CD14-positive monocyte (primary cell): ENCODE measurements around the gene CBR3. TPM values are rescaled to one million over a fixed set of nuclear protein-coding genes. Genes with fewer than 3 reads are reported as not detected.

ENCODE experiments used
- DNase-seq, 3 donors: peaks; one replicate each; pipeline ENCODE4 v3.0.0-alpha.2; 2011 to 2022
- H2AFZ ChIP-seq: 2 replicates; pipeline ENCODE4 v1.6.0; 2012; ENCODE audit warnings: mild to moderate bottlenecking, low read depth, low read length, inconsistent platforms; ENCODE audit not compliant: insufficient read depth, poor library complexity, severe bottlenecking
- H3K27ac ChIP-seq, 2 donors: 1 replicate in 1 of 2; 2 replicates in 1 of 2; pipeline ENCODE4 v1.5.1; 2012 to 2013; ENCODE audit warnings: low read length in 2 of 2, control low read depth in 1 of 2, inconsistent platforms in 1 of 2, low read depth in 1 of 2, mild to moderate bottlenecking in 1 of 2
- H3K27me3 ChIP-seq, 2 donors: one replicate each; pipeline versions ENCODE4 v1.6.0 to v1.6.1; 2011 to 2013; ENCODE audit warnings: low read length in 2 of 2; ENCODE audit not compliant: control insufficient read depth in 2 of 2, insufficient read depth in 2 of 2
- H3K36me3 ChIP-seq, 2 donors: replicated peaks in 1 of 2; 1 replicate in 1 of 2; 2 replicates in 1 of 2; pipeline versions ENCODE4 v1.5.1 to v1.6.1; 2012 to 2013; ENCODE audit warnings: low read length in 2 of 2, control low read depth in 1 of 2, inconsistent platforms in 1 of 2, mild to moderate bottlenecking in 1 of 2; ENCODE audit not compliant: insufficient read depth in 2 of 2, control insufficient read depth in 1 of 2
- H3K4me1 ChIP-seq, 2 donors: 1 replicate in 1 of 2; 2 replicates in 1 of 2; pipeline versions ENCODE4 v1.5.1 to v1.6.1; 2012 to 2013; ENCODE audit warnings: low read length in 2 of 2, control low read depth in 1 of 2, inconsistent platforms in 1 of 2, mild to moderate bottlenecking in 1 of 2, moderate library complexity in 1 of 2; ENCODE audit not compliant: insufficient read depth in 2 of 2, control insufficient read depth in 1 of 2
- H3K4me2 ChIP-seq: replicated peaks from 2 replicates; pipeline ENCODE3; 2012; ENCODE audit warnings: low read length, moderate library complexity, mild to moderate bottlenecking; ENCODE audit not compliant: poor library complexity, severe bottlenecking; ENCODE audit errors: extremely low read depth
- H3K4me3 ChIP-seq, 3 experiments: fragments of 200-600 bp in 1 of 3; sonication (generic) in 1 of 3; replicated peaks in 1 of 3; 1 replicate in 2 of 3; 2 replicates in 1 of 3; pipeline ENCODE4 v1.5.1; 2011 to 2013; ENCODE audit warnings: low read length in 3 of 3, mild to moderate bottlenecking in 3 of 3, control low read depth in 2 of 3, low read depth in 2 of 3, inconsistent platforms in 1 of 3, moderate library complexity in 1 of 3
- H3K79me2 ChIP-seq: 2 replicates; pipeline ENCODE4 v1.6.0; 2012; ENCODE audit warnings: mild to moderate bottlenecking, control low read depth, inconsistent platforms, low read length, moderate library complexity; ENCODE audit not compliant: insufficient read depth
- H3K9ac ChIP-seq: 2 replicates; pipeline ENCODE4 v1.6.0; 2017; ENCODE audit warnings: low read length, mild to moderate bottlenecking; ENCODE audit not compliant: insufficient read depth, poor library complexity, severe bottlenecking
- H3K9me3 ChIP-seq, 2 donors: replicated peaks in 1 of 2; 1 replicate in 1 of 2; 2 replicates in 1 of 2; pipeline versions ENCODE4 v1.5.1 to v1.6.1; 2012 to 2013; ENCODE audit warnings: low read length in 2 of 2, control low read depth in 1 of 2; ENCODE audit not compliant: control insufficient read depth in 1 of 2, insufficient read depth in 1 of 2
- H4K20me1 ChIP-seq: 2 replicates; pipeline ENCODE4 v1.6.0; 2012; ENCODE audit warnings: mild to moderate bottlenecking, low read length, control low read depth, moderate library complexity; ENCODE audit not compliant: insufficient read depth
- H3K27ac Mint-ChIP-seq, 7 donors: one replicate each; pipeline ENCODE4 v1.8.0; 2020; ENCODE audit warnings: mild to moderate bottlenecking in 7 of 7, mixed read lengths in 7 of 7, moderate library complexity in 6 of 7, inconsistent platforms in 2 of 7
- H3K27me3 Mint-ChIP-seq, 3 donors: one replicate each; pipeline ENCODE4 v1.8.0; 2021 to 2022; ENCODE audit warnings: low read depth in 3 of 3, mild to moderate bottlenecking in 3 of 3, mixed read lengths in 3 of 3, moderate library complexity in 3 of 3, inconsistent platforms in 1 of 3
- H3K36me3 Mint-ChIP-seq, 2 donors: one replicate each; pipeline ENCODE4 v1.8.0; 2020; ENCODE audit warnings: mixed read lengths in 2 of 2, inconsistent platforms in 1 of 2, mild to moderate bottlenecking in 1 of 2
- H3K4me1 Mint-ChIP-seq: one replicate; pipeline ENCODE4 v1.8.0; 2020; ENCODE audit warnings: mild to moderate bottlenecking, mixed read lengths
- H3K4me3 Mint-ChIP-seq, 2 donors: one replicate each; pipeline ENCODE4 v1.8.0; 2020; ENCODE audit warnings: mild to moderate bottlenecking in 2 of 2, mixed read lengths in 2 of 2, moderate library complexity in 1 of 2
- H3K9me3 Mint-ChIP-seq, 7 donors: one replicate each; pipeline ENCODE4 v1.8.0; 2020 to 2022; ENCODE audit warnings: mixed read lengths in 7 of 7, mild to moderate bottlenecking in 6 of 7, moderate library complexity in 6 of 7, inconsistent platforms in 2 of 7
- WGBS: methylation state at CpG from one replicate; pipeline ENCODE4 v1.1.5; 2013; ENCODE audit warnings: missing lambda C conversion rate; ENCODE audit not compliant: insufficient coverage; 5-methylcytosine and 5-hydroxymethylcytosine counted together
- intact Hi-C, 2 donors: fragments of 100-400 bp; cut with micrococcal nuclease; formaldehyde crosslinking; loops; one replicate each; pipeline versions ENCODE4 v1.15.0 to v1.15.1; 2023
- polyA plus RNA-seq, 3 donors: library from polyadenylated mRNA; depleted of rRNA in 1 of 3; unstranded in 2 of 3; stranded (reverse) in 1 of 3; fragments of 300-500 nt in 2 of 3; fragments of >200 nt in 1 of 3; fragmentation: Illumina TruSeq in 2 of 3; gene quantifications; 1 replicate in 2 of 3; 2 replicates in 1 of 3; pipeline ENCODE4 v1.2.3, GENCODE V29; 2012 to 2021
- TF ChIP-seq, protein P1 (sequence below): fragments of 200-600 bp; IDR thresholded peaks from one replicate; pipeline ENCODE4 v1.8.0; 2022; ENCODE audit warnings: antibody characterized with exemption, mild to moderate bottlenecking

The CBR3 gene
- polyA plus RNA-seq, 3 donors: 0.32 to 0.40 TPM; not detected in 1

DNA sequence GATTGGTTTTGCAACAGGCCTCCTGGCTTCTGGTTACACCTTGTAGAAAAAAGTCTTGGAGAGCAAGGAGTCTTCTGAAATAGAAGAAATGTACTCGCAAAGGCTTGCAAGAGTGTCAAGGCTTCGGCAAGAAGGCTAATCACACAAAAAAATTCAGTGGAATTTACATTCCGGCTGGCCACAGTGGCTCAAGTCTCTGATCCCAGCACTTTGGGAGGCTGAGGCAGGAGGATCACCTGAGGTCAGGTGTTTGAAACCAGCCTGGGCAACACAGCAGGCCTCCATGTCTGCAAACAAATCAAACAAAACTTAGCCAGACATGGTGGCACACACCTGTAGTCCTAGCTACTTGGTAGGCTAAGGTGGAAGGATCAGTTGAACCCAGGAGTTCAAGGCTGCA, 14.0 kb downstream of the CBR3 start:
- intact Hi-C loops: no loop called here
- Mint-ChIP-seq H3K36me3 (peaks cover 5 to 7% of the 10 kb centered on the region in 2 donors), H3K9me3 (peaks cover 0 to 6% (median 3%) of the 10 kb centered on the region in 7 donors), H3K4me1 (peaks cover 30% of the 10 kb centered on the region), H3K27ac (peak overlapping the region in 4 of 7 donors; percentile 24 to 98 (median 73)), H3K27me3 (no peaks in the 10 kb centered on the region), H3K4me3 (no peak overlapping the region)
- Histone ChIP-seq H3K9ac (no peak overlapping the region), H3K4me2 (no peak overlapping the region), H3K4me3 (no peak overlapping the region), H3K27ac (peak overlapping the region in 1 of 2 donors; percentile 89), H3K4me1 (peaks cover 26 to 28% of the 10 kb centered on the region in 2 donors), H2AFZ (no peak overlapping the region), H3K36me3 (no peaks in the 10 kb centered on the region), H3K27me3 (no peaks in the 10 kb centered on the region), H4K20me1 (no peaks in the 10 kb centered on the region), H3K79me2 (no peaks in the 10 kb centered on the region), H3K9me3 (peaks cover 0 to 2% of the 10 kb centered on the region in 2 donors)
- whole genome bisulfite sequencing: 97% methylated on average over 3 of the region's 3 CpGs
- no peak for DNase-seq
- TF ChIP-seq, protein P1, sequence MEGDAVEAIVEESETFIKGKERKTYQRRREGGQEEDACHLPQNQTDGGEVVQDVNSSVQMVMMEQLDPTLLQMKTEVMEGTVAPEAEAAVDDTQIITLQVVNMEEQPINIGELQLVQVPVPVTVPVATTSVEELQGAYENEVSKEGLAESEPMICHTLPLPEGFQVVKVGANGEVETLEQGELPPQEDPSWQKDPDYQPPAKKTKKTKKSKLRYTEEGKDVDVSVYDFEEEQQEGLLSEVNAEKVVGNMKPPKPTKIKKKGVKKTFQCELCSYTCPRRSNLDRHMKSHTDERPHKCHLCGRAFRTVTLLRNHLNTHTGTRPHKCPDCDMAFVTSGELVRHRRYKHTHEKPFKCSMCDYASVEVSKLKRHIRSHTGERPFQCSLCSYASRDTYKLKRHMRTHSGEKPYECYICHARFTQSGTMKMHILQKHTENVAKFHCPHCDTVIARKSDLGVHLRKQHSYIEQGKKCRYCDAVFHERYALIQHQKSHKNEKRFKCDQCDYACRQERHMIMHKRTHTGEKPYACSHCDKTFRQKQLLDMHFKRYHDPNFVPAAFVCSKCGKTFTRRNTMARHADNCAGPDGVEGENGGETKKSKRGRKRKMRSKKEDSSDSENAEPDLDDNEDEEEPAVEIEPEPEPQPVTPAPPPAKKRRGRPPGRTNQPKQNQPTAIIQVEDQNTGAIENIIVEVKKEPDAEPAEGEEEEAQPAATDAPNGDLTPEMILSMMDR: no peak

DNA sequence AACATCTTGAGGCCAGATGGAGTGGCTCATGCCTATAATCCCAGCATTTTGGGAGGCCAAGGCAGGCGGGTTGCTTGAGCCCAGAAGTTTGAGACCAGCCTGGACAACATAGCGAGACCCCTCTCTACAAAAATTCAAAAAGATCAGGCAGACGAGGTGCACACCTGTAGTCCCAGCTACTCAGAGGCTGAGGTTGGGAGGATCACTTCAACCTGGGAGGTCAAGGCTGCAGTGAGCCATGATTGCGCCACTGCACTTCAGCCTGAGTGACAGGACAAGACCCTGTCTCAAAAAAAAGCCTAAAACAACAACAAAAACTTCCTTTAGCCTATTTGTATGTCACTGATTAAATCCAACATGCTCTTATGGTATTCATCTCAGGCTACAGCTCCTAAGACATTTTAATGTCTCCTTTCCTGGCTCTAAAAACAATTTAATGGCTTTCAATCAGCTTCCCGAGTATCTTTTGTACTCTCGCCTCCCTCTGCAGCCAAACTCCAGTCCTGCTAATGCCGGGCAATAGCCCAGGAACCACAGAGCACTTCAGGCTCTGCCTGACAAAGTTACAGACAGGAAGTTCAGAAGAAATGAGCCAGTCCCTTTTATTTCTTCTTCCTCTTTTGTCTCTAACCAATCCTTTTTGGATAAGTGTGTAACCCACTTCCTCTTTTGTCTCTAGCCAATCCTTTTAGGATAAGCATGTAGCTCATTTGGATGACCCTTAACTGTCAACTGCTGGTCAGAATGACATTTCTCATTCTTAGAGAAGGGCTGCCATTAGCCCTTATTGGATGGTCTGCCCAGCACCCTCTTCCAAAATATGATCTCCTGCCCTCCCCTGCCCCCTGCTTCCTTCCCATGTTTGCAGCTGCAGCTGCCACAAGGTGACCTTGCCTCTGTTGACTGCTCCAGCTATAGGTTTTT, 15.2 kb downstream of the CBR3 start:
- Mint-ChIP-seq H3K27me3 (no peaks in the 10 kb centered on the region), H3K9me3 (peaks cover 0 to 6% (median 3%) of the 10 kb centered on the region in 7 donors), H3K4me1 (peaks cover 32% of the 10 kb centered on the region), H3K4me3 (peak overlapping the region; percentile 22 to 90), H3K36me3 (peaks cover 5 to 7% of the 10 kb centered on the region in 2 donors), H3K27ac (peak overlapping the region; percentile 92 to 98 (median 96))
- 35% methylated on average over 5 of the region's 7 CpGs for WGBS
- Histone ChIP-seq H3K4me1 (peaks cover 26 to 28% of the 10 kb centered on the region in 2 donors), H3K4me2 (peak overlapping the region; percentile 53), H3K27me3 (no peaks in the 10 kb centered on the region), H3K9me3 (peaks cover 0 to 2% of the 10 kb centered on the region in 2 donors), H2AFZ (peak overlapping the region; percentile 54), H3K9ac (peak overlapping the region; percentile 35), H3K4me3 (peak overlapping the region in 2 of 3 experiments; percentile 7 to 54), H3K36me3 (no peaks in the 10 kb centered on the region), H3K79me2 (no peaks in the 10 kb centered on the region), H4K20me1 (no peaks in the 10 kb centered on the region), H3K27ac (peak overlapping the region; percentile 83 to 89)
- intact Hi-C loops: loop anchor here (5.0 to 10.0 kb wide), 3 partner anchors 37 to 1115 kb away; partner anchors contain the start of genes MORC3 (in 1 of the 2) and VPS26C (in 1 of the 2)
- TF ChIP-seq, protein P1: no peak
- peak; percentile 81 to 97 (median 89) for DNase-seq
